ENCODE results near the gene BCL6.

BCL6 gene

GRCh38 chr3:187773233-187774184, 28.2 kb upstream of the BCL6 start:
- no peak overlapping the region for H3K4me3 Mint-ChIP-seq
- H3K4me1 Mint-ChIP-seq (ENCODE audit: low read depth), result peaks cover 50% of the 10 kb centered on the region
- no peak overlapping the region for H3K27ac Mint-ChIP-seq

GRCh38 chr3:187770224-187770623, 25.0 kb upstream of the BCL6 start:
- H3K27me3 Mint-ChIP-seq (ENCODE audit: low read depth), result no peaks in the 10 kb centered on the region
- H3K27ac Mint-ChIP-seq, result peak overlapping the region; percentile 74
- H3K4me1 Mint-ChIP-seq (ENCODE audit: low read depth), result peaks cover 41% of the 10 kb centered on the region
- H3K4me3 Mint-ChIP-seq, result no peak overlapping the region
- H3K9me3 Mint-ChIP-seq, result no peaks in the 10 kb centered on the region
- H3K36me3 Mint-ChIP-seq (ENCODE audit: low read depth), result peaks cover 16% of the 10 kb centered on the region

More at GRCh38 chr3:187773233-187774184, 28.2 kb upstream of the BCL6 start:
- peaks cover 10% of the 10 kb centered on the region for H3K36me3 Mint-ChIP-seq (ENCODE audit: low read depth)
- no peaks in the 10 kb centered on the region for H3K9me3 Mint-ChIP-seq
- H3K27me3 Mint-ChIP-seq (ENCODE audit: low read depth), result no peaks in the 10 kb centered on the region

- H3K36me3 Mint-ChIP-seq (ENCODE audit: low read depth), result peaks cover 16% of the 10 kb centered on the region
- peaks cover 43% of the 10 kb centered on the region for H3K4me1 Mint-ChIP-seq (ENCODE audit: low read depth)
- peak overlapping the region; percentile 74 for H3K27ac Mint-ChIP-seq
- H3K4me3 Mint-ChIP-seq, result no peak overlapping the region
- no peaks in the 10 kb centered on the region for H3K9me3 Mint-ChIP-seq
- H3K27me3 Mint-ChIP-seq (ENCODE audit: low read depth), result no peaks in the 10 kb centered on the region
Observed at GRCh38 chr3:187769771-187770170, 24.5 kb upstream of the BCL6 start.

GRCh38 chr3:187767266-187768012, 22.2 kb upstream of the BCL6 start:
- Mint-ChIP-seq H3K4me3 (no peak overlapping the region), H3K4me1 (ENCODE audit: low read depth) (peaks cover 33% of the 10 kb centered on the region), H3K27ac (no peak overlapping the region), H3K36me3 (ENCODE audit: low read depth) (peaks cover 9% of the 10 kb centered on the region), H3K27me3 (ENCODE audit: low read depth) (no peaks in the 10 kb centered on the region), H3K9me3 (no peaks in the 10 kb centered on the region)

- Mint-ChIP-seq H3K4me1 (ENCODE audit: low read depth) (peaks cover 29% of the 10 kb centered on the region), H3K9me3 (peaks cover 8% of the 10 kb centered on the region), H3K27me3 (ENCODE audit: low read depth) (peaks cover 4% of the 10 kb centered on the region), H3K4me3 (no peak overlapping the region), H3K27ac (no peak overlapping the region), H3K36me3 (ENCODE audit: low read depth) (peaks cover 15% of the 10 kb centered on the region)
Observed at GRCh38 chr3:187765342-187765741, 20.1 kb upstream of the BCL6 start.

- H3K9me3 Mint-ChIP-seq, result peaks cover 8% of the 10 kb centered on the region
- H3K4me1 Mint-ChIP-seq (ENCODE audit: low read depth), result peaks cover 16% of the 10 kb centered on the region
- H3K36me3 Mint-ChIP-seq (ENCODE audit: low read depth), result peaks cover 16% of the 10 kb centered on the region
- H3K27ac Mint-ChIP-seq, result no peak overlapping the region
- peaks cover 4% of the 10 kb centered on the region for H3K27me3 Mint-ChIP-seq (ENCODE audit: low read depth)
- no peak overlapping the region for H3K4me3 Mint-ChIP-seq
Observed at GRCh38 chr3:187763850-187764648, 18.8 kb upstream of the BCL6 start.

- Mint-ChIP-seq H3K4me1 (ENCODE audit: low read depth) (peaks cover 7% of the 10 kb centered on the region), H3K27ac (no peak overlapping the region), H3K9me3 (peaks cover 8% of the 10 kb centered on the region), H3K4me3 (no peak overlapping the region), H3K27me3 (ENCODE audit: low read depth) (peaks cover 4% of the 10 kb centered on the region), H3K36me3 (ENCODE audit: low read depth) (peaks cover 17% of the 10 kb centered on the region)
Observed at GRCh38 chr3:187762792-187763191, 17.5 kb upstream of the BCL6 start.

GRCh38 chr3:187759601-187760000, 14.3 kb upstream of the BCL6 start:
- peaks cover 23% of the 10 kb centered on the region for H3K9me3 Mint-ChIP-seq
- H3K4me1 Mint-ChIP-seq (ENCODE audit: low read depth), result peaks cover 3% of the 10 kb centered on the region
- H3K36me3 Mint-ChIP-seq (ENCODE audit: low read depth), result peaks cover 20% of the 10 kb centered on the region
- H3K4me3 Mint-ChIP-seq, result no peak overlapping the region
- no peak overlapping the region for H3K27ac Mint-ChIP-seq
- H3K27me3 Mint-ChIP-seq (ENCODE audit: low read depth), result peaks cover 4% of the 10 kb centered on the region

GRCh38 chr3:187758318-187758955, 13.2 kb upstream of the BCL6 start:
- H3K4me1 Mint-ChIP-seq (ENCODE audit: low read depth), result peaks cover 6% of the 10 kb centered on the region
- H3K36me3 Mint-ChIP-seq (ENCODE audit: low read depth), result peaks cover 20% of the 10 kb centered on the region
- no peak overlapping the region for H3K27ac Mint-ChIP-seq
- no peak overlapping the region for H3K4me3 Mint-ChIP-seq
- peaks cover 4% of the 10 kb centered on the region for H3K27me3 Mint-ChIP-seq (ENCODE audit: low read depth)
- H3K9me3 Mint-ChIP-seq, result peaks cover 24% of the 10 kb centered on the region

GRCh38 chr3:187753516-187753915, 8.2 kb upstream of the BCL6 start:
- Mint-ChIP-seq H3K27ac (no peak overlapping the region), H3K4me1 (ENCODE audit: low read depth) (peaks cover 39% of the 10 kb centered on the region), H3K36me3 (ENCODE audit: low read depth) (peaks cover 11% of the 10 kb centered on the region), H3K9me3 (peaks cover 18% of the 10 kb centered on the region), H3K4me3 (no peak overlapping the region), H3K27me3 (ENCODE audit: low read depth) (no peaks in the 10 kb centered on the region)

GRCh38 chr3:187750513-187751123, 5.3 kb upstream of the BCL6 start:
- H3K4me1 Mint-ChIP-seq (ENCODE audit: low read depth), result peaks cover 54% of the 10 kb centered on the region
- H3K27me3 Mint-ChIP-seq (ENCODE audit: low read depth), result no peaks in the 10 kb centered on the region
- peak overlapping the region; percentile 62 for H3K4me3 Mint-ChIP-seq
- peak overlapping the region; percentile 73 for H3K27ac Mint-ChIP-seq
- peaks cover 9% of the 10 kb centered on the region for H3K9me3 Mint-ChIP-seq
- H3K36me3 Mint-ChIP-seq (ENCODE audit: low read depth), result peaks cover 5% of the 10 kb centered on the region

GRCh38 chr3:187750006-187750512, 4.8 kb upstream of the BCL6 start:
- Mint-ChIP-seq H3K9me3 (peaks cover 6% of the 10 kb centered on the region), H3K4me3 (peak overlapping the region; percentile 62), H3K27me3 (ENCODE audit: low read depth) (no peaks in the 10 kb centered on the region), H3K36me3 (ENCODE audit: low read depth) (peaks cover 7% of the 10 kb centered on the region), H3K27ac (peak overlapping the region; percentile 73), H3K4me1 (ENCODE audit: low read depth) (peaks cover 54% of the 10 kb centered on the region)

- H3K36me3 Mint-ChIP-seq (ENCODE audit: low read depth), result peaks cover 12% of the 10 kb centered on the region
- peaks cover 3% of the 10 kb centered on the region for H3K9me3 Mint-ChIP-seq
- peak overlapping the region; percentile 71 for H3K4me3 Mint-ChIP-seq
- H3K27ac Mint-ChIP-seq, result peak overlapping the region; percentile 100
- H3K27me3 Mint-ChIP-seq (ENCODE audit: low read depth), result no peaks in the 10 kb centered on the region
- H3K4me1 Mint-ChIP-seq (ENCODE audit: low read depth), result peaks cover 50% of the 10 kb centered on the region
Observed at GRCh38 chr3:187748050-187748481, 2.8 kb upstream of the BCL6 start.

All from T-helper 1 cell treated with Interleukin-12 subunit alpha and Interleukin-12 subunit beta and Interleukin-4 antibody, amounts not matched to agents 30 μg/mL and 1 μg/mL, for 36 hours (primary cell).